DOHH2 (cell line): ENCODE results near the gene LVRN.

Source experiments
- H3F3A ChIP-seq: fragments of 200-600 bp; sonication (generic), shearing (Covaris generic); 2 replicates; pipeline ENCODE4 v1.6.0; 2016; ENCODE audit warnings: antibody characterized with exemption, mild to moderate bottlenecking; ENCODE audit not compliant: control insufficient read depth, insufficient read depth
- H3K27ac ChIP-seq: fragments of 200-600 bp; sonication (generic); 2 replicates; pipeline ENCODE4 v1.5.1; 2014; ENCODE audit warnings: low read depth, mild to moderate bottlenecking, low read length, moderate library complexity
- H3K27me3 ChIP-seq: fragments of 200-600 bp; sonication (generic); 2 replicates; pipeline ENCODE4 v1.6.1; 2014; ENCODE audit warnings: mild to moderate bottlenecking, low read length, mixed read lengths; ENCODE audit not compliant: control insufficient read depth
- H3K36me3 ChIP-seq: fragments of 200-600 bp; sonication (generic); 2 replicates; pipeline ENCODE4 v1.6.1; 2014; ENCODE audit warnings: mild to moderate bottlenecking, low read length, moderate library complexity, mixed read lengths; ENCODE audit not compliant: control insufficient read depth
- H3K4me1 ChIP-seq: fragments of 200-600 bp; sonication (generic); 2 replicates; pipeline ENCODE4 v1.6.1; 2014; ENCODE audit warnings: mild to moderate bottlenecking, low read length, mixed read lengths; ENCODE audit not compliant: control insufficient read depth
- H3K4me2 ChIP-seq: fragments of 200-600 bp; sonication (generic); 2 replicates; pipeline ENCODE4 v1.6.0; 2014; ENCODE audit warnings: mild to moderate bottlenecking, low read length, moderate library complexity
- H3K4me3 ChIP-seq: fragments of 200-600 bp; sonication (generic); 2 replicates; pipeline ENCODE4 v1.5.1; 2014; ENCODE audit warnings: mild to moderate bottlenecking, low read length, mixed read lengths
- H3K79me2 ChIP-seq: fragments of 200-600 bp; sonication (generic); 2 replicates; pipeline ENCODE4 v1.6.1; 2014; ENCODE audit warnings: mild to moderate bottlenecking, low read length, mixed read lengths; ENCODE audit not compliant: control insufficient read depth
- H3K9me2 ChIP-seq: fragments of 200-600 bp; sonication (generic); replicated peaks from 2 replicates; pipeline ENCODE4 v1.6.1; 2014; ENCODE audit warnings: mild to moderate bottlenecking, low read length, mixed read lengths; ENCODE audit not compliant: control insufficient read depth
- H3K9me3 ChIP-seq: fragments of 200-600 bp; sonication (generic); 2 replicates; pipeline ENCODE4 v1.6.1; 2014; ENCODE audit warnings: antibody characterized with exemption, low read length, mixed read lengths; ENCODE audit not compliant: control insufficient read depth, insufficient read depth
- H4K20me1 ChIP-seq: fragments of 200-600 bp; sonication (generic); 2 replicates; pipeline ENCODE4 v1.6.0; 2014; ENCODE audit warnings: low read depth, mild to moderate bottlenecking, antibody characterized with exemption, low read length, moderate library complexity; ENCODE audit not compliant: control insufficient read depth, insufficient read depth
- EZH2phosphoT487 ChIP-seq: fragments of 200-600 bp; sonication (generic); IDR thresholded peaks from 2 replicates; pipeline ENCODE4 v1.6.1; 2017; ENCODE audit warnings: borderline replicate concordance, mild to moderate bottlenecking, antibody characterized with exemption, low read length, moderate library complexity, mixed read lengths
- TF ChIP-seq, protein P1 (sequence below): fragments of 200-600 bp; sonication (generic); IDR thresholded peaks from one replicate; pipeline ENCODE4 v1.5.1; 2014; ENCODE audit warnings: antibody characterized with exemption, mild to moderate bottlenecking, low read depth, low read length; ENCODE audit not compliant: poor library complexity, severe bottlenecking

Gene LVRN

DNA sequence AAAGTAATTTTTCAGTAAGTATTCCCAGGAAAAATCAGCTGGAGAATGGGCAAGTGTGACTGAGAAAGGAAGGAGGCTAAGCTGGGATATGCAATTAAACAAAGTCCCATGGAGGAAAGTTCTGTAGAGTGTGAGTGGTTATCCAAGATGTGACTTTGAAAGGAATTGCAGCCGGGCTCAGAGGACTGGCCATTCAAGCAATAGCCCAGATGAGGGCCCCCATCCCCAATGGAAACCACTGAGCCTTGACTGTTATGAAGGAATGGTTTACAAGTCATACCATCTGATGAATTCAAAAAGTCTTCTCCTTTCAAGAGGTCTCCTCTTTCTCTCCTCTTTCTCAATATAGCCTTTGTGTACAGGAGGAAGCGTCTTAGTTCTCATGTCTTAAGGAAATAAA is 6.5 kb downstream of the LVRN start:
- Histone ChIP-seq H3K27ac (no peak overlapping the region), H3K9me3 (no peaks in the 10 kb centered on the region), H3K4me2 (no peak overlapping the region), H4K20me1 (no peaks in the 10 kb centered on the region), H3K27me3 (no peaks in the 10 kb centered on the region), H3K9me2 (no peaks in the 10 kb centered on the region), H3K79me2 (no peaks in the 10 kb centered on the region), H3K36me3 (no peaks in the 10 kb centered on the region), H3F3A (no peaks in the 10 kb centered on the region), H3K4me3 (no peak overlapping the region), H3K4me1 (no peaks in the 10 kb centered on the region)
- no peak for TF ChIP-seq EZH2phosphoT487
- TF ChIP-seq, protein P1, sequence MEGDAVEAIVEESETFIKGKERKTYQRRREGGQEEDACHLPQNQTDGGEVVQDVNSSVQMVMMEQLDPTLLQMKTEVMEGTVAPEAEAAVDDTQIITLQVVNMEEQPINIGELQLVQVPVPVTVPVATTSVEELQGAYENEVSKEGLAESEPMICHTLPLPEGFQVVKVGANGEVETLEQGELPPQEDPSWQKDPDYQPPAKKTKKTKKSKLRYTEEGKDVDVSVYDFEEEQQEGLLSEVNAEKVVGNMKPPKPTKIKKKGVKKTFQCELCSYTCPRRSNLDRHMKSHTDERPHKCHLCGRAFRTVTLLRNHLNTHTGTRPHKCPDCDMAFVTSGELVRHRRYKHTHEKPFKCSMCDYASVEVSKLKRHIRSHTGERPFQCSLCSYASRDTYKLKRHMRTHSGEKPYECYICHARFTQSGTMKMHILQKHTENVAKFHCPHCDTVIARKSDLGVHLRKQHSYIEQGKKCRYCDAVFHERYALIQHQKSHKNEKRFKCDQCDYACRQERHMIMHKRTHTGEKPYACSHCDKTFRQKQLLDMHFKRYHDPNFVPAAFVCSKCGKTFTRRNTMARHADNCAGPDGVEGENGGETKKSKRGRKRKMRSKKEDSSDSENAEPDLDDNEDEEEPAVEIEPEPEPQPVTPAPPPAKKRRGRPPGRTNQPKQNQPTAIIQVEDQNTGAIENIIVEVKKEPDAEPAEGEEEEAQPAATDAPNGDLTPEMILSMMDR = no peak

DNA sequence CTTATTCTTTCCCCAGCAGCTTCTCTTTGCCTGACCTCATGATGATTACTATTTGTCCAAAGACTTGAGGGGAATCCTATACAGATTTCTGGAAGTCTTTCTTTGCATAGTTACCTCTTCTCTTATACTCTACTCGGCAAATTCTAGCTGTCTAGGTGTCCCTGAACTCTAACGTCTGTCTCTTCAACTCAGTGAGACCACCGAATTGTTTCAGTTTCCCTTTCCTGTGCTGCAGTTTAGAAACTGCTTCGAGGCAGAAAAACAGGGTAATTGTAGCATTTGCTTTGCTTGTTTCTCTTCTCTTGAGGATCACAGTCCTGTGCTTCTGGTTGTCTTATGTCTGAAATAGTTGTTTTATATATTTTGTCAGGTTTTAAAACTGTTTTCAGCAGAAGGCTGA is 14.8 kb downstream of the LVRN start:
- Histone ChIP-seq H3K9me3 (0 out of 2 replicates have a peak, but pooled peaks cover 3% of the 10 kb centered on the region), H3K36me3 (no peaks in the 10 kb centered on the region), H3F3A (no peaks in the 10 kb centered on the region), H3K4me1 (peaks cover 11% of the 10 kb centered on the region), H4K20me1 (no peaks in the 10 kb centered on the region), H3K4me2 (no peak overlapping the region), H3K4me3 (no peak overlapping the region), H3K9me2 (no peaks in the 10 kb centered on the region), H3K27ac (no peak overlapping the region), H3K27me3 (no peaks in the 10 kb centered on the region), H3K79me2 (no peaks in the 10 kb centered on the region)
- TF ChIP-seq, protein P1 = no peak
- no peak for TF ChIP-seq EZH2phosphoT487

DNA sequence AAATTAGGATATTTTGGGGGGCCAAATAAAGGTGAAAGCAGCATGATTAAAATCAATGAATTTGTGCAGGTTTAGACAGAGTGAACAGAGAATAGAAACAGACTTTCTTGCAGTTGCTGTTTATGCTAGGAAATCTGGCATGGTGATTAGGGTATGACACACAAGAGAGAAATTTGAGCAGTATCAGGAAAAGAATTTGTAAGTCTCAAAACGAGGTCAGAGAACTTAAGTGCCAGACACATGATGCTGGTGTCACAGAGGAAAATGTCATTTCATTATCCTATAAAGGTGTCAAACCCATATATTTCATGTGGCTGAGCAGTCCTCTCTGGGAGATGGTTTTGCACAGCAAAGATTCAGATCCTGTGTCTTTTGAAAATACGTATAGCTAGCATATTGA is 15.7 kb downstream of the LVRN start:
- no peaks in the 10 kb centered on the region for H4K20me1 ChIP-seq
- H3K27me3 ChIP-seq = no peaks in the 10 kb centered on the region
- TF ChIP-seq, protein P1 = no peak
- TF ChIP-seq EZH2phosphoT487 = no peak
- H3K4me3 ChIP-seq = no peak overlapping the region
- peaks cover 11% of the 10 kb centered on the region for H3K4me1 ChIP-seq
- no peak overlapping the region for H3K4me2 ChIP-seq
- no peaks in the 10 kb centered on the region for H3F3A ChIP-seq
- H3K36me3 ChIP-seq = no peaks in the 10 kb centered on the region
- H3K79me2 ChIP-seq = no peaks in the 10 kb centered on the region
- no peak overlapping the region for H3K27ac ChIP-seq
- 0 out of 2 replicates have a peak, but pooled peaks cover 3% of the 10 kb centered on the region for H3K9me3 ChIP-seq
- H3K9me2 ChIP-seq = no peaks in the 10 kb centered on the region

DNA sequence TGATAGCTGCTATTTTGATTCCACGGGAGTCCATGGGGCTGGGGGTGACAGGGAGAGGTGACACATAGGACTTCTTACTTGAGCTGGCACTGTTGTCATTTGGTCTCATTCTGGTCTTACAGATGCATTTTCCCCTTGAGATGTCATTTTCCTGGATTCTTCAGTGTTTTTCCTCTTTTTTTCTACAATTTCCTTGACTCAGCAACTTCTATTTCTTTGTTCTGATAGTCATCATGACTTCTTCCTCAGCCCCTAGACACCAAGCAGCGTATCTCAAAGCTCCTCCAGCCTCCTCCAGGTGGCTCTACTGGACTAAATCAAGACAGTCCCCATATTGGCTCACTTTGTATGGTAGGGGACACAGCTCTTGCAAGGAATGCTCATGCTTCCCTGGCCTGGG is 16.5 kb downstream of the LVRN start:
- H3K4me2 ChIP-seq = no peak overlapping the region
- no peaks in the 10 kb centered on the region for H4K20me1 ChIP-seq
- H3K4me1 ChIP-seq = peaks cover 11% of the 10 kb centered on the region
- no peaks in the 10 kb centered on the region for H3K79me2 ChIP-seq
- no peak overlapping the region for H3K27ac ChIP-seq
- TF ChIP-seq, protein P1 = no peak
- TF ChIP-seq EZH2phosphoT487 = no peak
- no peak overlapping the region for H3K4me3 ChIP-seq
- H3F3A ChIP-seq = no peaks in the 10 kb centered on the region
- no peaks in the 10 kb centered on the region for H3K36me3 ChIP-seq
- H3K27me3 ChIP-seq = no peaks in the 10 kb centered on the region
- 0 out of 2 replicates have a peak, but pooled peaks cover 3% of the 10 kb centered on the region for H3K9me3 ChIP-seq
- no peaks in the 10 kb centered on the region for H3K9me2 ChIP-seq
